CD4-positive, alpha-beta T cell treated with Interleukin-12 subunit alpha and Interleukin-12 subunit beta, for 1 hour (primary cell): ENCODE measurements around the gene CKAP2.
"Not testable (repeated sequence)": the region's sequence is repeated elsewhere in the genome, so short reads cannot be mapped to it uniquely, and the experiment has no call there.

ENCODE experiments used
- DNase-seq: peaks from one replicate; pipeline ENCODE4 v3.0.0-alpha.2; 2020

CKAP2 gene

GRCh38 chr13:52451135-52451804 lies 4.0 kb upstream of the CKAP2 start:
- DNase-seq: no peak

- no peak for DNase-seq
These were observed 2.8 kb upstream of the CKAP2 start for GRCh38 chr13:52452470-52452869.

- DNase-seq: peak; percentile 44
These were observed 839 bp upstream of the CKAP2 start for GRCh38 chr13:52454459-52454819.

- DNase-seq: peak; percentile 77
These were observed 381 bp downstream of the CKAP2 start for GRCh38 chr13:52455677-52456041.

- no peak for DNase-seq
These were observed 4.4 kb downstream of the CKAP2 start for GRCh38 chr13:52459668-52460067.

GRCh38 chr13:52461265-52461664 lies 6.0 kb downstream of the CKAP2 start:
- DNase-seq: no peak

GRCh38 chr13:52463526-52463925 lies 8.2 kb downstream of the CKAP2 start:
- DNase-seq: no peak

GRCh38 chr13:52468487-52468886 lies 13.2 kb downstream of the CKAP2 start:
- DNase-seq: not testable (repeated sequence)

- not testable (repeated sequence) for DNase-seq
These were observed 25.6 kb downstream of the CKAP2 start for GRCh38 chr13:52480677-52481428.

GRCh38 chr13:52487078-52487477 lies 31.8 kb downstream of the CKAP2 start:
- DNase-seq: not testable (repeated sequence)

- DNase-seq: not testable (repeated sequence)
These were observed 33.5 kb downstream of the CKAP2 start for GRCh38 chr13:52488763-52489162.

GRCh38 chr13:52491015-52491414 lies 35.7 kb downstream of the CKAP2 start:
- DNase-seq: not testable (repeated sequence)

- not testable (repeated sequence) for DNase-seq
These were observed 39.0 kb downstream of the CKAP2 start for GRCh38 chr13:52494241-52494640.

GRCh38 chr13:52497979-52498378 lies 42.7 kb downstream of the CKAP2 start:
- peak; percentile 10 for DNase-seq

GRCh38 chr13:52502277-52502676 lies 47.0 kb downstream of the CKAP2 start:
- DNase-seq: not testable (repeated sequence)

GRCh38 chr13:52505843-52506242 lies 50.6 kb downstream of the CKAP2 start:
- DNase-seq: not testable (repeated sequence)

GRCh38 chr13:52509532-52509931 lies 54.3 kb downstream of the CKAP2 start:
- DNase-seq: not testable (repeated sequence)

- not testable (repeated sequence) for DNase-seq
These were observed 55.0 kb downstream of the CKAP2 start for GRCh38 chr13:52510221-52510797.

- not testable (repeated sequence) for DNase-seq
These were observed 56.3 kb downstream of the CKAP2 start for GRCh38 chr13:52511598-52511997.

- peak; percentile 31 for DNase-seq
These were observed 58.8 kb downstream of the CKAP2 start for GRCh38 chr13:52513957-52514596.

GRCh38 chr13:52523323-52523722 lies 68.0 kb downstream of the CKAP2 start:
- DNase-seq: not testable (repeated sequence)
